Activated gamma-delta T cell treated with Interleukin-2 at 50 U/mL for 16 hours (primary cell): Measurements from ENCODE around the gene APOBEC3G.
A peak's percentile ranks its signal among the peaks of the same experiment; 100 is the strongest.
"Not testable (repeated sequence)": the region's sequence is repeated elsewhere in the genome, so short reads cannot be mapped to it uniquely, and the experiment has no call there.

Source experiments
- DNase-seq: peaks from one replicate; pipeline ENCODE4 v3.0.0-alpha.2; 2020

Gene APOBEC3G

DNA sequence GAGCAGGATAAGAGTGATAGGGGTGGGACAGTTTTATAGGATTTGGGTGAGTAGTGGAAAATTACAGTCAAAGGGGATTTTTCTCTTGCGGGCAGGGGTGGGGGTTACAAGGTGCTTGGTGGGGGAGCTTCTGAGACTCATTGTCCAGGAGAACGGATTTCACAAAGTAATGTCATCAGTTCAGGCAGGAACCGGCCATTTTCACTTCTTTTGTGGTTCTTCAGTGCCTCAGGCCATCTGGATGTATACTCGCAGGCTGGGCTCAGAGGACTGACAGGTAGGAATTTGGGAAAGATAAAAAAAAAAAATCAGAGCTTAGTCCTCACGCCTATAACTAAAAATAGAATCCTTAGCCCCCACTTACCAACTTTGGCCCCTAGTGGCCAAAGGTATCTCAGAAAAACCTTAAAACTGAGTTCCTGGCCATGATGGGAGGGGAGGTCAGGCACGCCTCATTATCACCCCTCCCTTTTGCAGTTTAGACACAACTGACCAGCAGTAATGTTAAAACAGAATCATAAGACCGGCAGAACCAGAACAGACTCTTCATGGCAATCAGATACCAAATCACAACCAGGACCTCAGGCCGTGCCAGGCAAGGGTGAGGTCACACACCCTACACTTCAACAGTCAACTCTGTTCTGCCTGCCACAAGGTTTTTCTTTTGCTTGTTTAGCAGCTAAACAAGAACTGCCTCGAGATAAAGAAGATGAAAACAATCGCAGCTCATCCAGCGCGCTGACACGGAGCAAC is 8.9 kb upstream of the APOBEC3G start:
- no peak for DNase-seq

DNA sequence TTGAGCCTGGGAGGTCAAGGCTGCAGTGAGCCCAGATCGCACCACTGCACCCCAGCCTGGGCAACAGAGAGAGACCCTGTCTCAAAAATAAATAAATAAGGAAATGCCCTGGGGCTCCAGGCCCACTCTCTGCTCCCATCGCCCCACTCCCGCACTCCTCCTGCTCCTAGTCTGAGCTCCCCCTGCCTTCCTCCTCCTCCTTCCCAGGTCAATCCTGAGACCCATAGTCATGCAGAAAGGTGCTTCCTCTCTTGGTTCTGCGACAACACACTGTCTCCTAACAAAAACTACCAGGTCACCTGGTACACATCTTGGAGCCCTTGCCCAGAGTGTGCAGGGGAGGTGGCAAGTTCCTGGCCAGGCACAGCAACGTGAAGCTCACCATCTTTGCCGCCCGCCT is 6.9 kb upstream of the APOBEC3G start:
- no peak for DNase-seq

DNA sequence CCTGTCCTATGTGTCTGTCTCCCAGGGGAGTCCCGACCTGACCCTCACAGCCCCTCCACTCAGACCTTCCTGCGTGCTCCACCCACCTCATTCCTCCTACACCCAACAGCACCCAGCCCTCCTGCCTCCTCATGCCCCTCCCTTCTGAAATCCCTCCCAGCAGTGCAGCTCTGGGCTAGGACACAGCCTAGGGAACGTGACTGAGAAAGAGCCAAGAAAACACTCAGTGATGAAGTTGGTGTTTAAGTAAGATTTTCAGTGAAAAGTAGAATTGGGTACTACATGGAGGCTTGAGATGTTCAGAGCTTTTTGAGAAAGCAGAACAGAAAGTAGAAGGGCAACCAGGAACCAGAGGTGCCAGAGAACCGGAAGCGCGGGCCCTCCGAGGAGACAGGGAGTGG is 4.5 kb upstream of the APOBEC3G start:
- DNase-seq: not testable (repeated sequence)

DNA sequence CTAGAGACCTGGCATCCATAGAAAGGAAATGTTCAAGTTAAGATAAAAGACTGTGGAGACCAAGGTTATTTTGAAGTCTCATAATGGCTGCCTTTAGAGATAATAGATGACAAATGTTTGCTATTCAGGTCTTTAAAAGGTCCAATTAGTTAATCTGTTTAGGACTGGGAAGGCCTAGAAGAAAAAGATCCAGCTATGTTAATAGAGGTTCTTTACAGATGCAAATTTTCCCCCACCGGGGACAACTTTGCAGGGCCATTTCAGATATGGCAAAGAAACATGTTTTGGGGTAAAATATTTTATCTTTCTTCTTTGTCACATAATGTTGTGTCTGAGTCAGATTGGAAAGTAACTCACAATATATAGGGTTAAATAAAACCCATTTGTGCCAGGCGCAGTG is 3.1 kb upstream of the APOBEC3G start:
- no peak for DNase-seq

DNA sequence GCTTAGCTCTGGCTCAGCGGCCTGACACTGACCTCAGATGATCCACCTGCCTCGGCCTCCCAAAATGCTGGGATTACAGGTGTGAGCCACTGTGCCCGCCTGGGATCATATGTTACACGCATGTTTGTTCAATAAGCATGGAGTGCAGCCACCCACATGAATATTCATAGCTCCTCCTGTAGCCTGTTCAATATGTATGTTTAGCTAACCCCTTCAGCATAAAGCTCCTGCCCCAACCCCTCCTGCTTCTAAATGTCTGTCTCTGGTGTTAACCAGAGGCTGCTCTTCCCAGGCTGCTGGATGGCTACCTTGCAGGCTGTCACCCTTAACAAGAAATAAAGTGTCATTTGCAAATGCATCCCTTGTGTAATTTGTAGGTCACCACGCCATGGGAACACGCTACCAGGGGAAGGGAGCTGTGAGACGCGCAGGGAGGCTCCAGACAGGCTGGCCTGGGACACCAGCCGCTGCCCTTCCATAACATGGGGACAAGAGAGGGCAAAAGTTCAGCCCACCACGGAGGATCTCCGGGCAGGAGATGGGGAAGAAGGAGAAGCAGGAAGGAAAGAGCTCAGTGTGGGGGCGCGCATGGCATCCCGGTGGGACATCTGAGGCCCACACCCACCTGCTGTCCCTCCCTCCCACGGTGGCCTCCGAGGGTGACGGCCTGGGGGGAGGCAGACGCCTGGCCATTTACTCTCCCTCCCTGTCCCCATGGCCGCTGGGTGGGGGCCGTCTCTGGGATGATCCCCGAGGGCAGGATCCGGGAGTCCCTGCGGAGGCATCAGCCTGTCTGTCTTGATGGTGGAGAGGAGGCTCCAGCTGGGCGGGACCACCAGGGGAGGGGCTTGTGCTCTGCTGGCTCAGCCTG is 685 bp upstream of the APOBEC3G start:
- DNase-seq: not testable (repeated sequence)

DNA sequence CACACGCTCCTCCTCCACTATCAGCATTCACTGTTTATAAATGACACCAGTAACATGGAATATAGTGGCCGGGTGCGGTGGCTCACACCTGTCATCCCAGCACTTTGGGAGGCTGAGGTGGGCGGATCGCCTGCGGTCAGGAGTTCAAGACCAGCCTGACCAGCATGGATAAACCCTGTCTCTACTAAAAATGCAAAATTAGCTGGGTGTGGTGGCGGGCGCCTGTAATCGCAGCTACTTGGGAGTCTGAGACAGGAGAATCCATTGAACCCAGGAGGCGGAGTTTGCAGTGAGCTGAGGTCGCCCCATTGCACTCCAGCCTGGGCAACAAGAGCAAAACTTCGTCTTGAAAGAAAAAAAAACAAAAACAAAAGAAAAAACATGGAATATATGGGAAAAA is 837 bp downstream of the APOBEC3G start:
- not testable (repeated sequence) for DNase-seq

DNA sequence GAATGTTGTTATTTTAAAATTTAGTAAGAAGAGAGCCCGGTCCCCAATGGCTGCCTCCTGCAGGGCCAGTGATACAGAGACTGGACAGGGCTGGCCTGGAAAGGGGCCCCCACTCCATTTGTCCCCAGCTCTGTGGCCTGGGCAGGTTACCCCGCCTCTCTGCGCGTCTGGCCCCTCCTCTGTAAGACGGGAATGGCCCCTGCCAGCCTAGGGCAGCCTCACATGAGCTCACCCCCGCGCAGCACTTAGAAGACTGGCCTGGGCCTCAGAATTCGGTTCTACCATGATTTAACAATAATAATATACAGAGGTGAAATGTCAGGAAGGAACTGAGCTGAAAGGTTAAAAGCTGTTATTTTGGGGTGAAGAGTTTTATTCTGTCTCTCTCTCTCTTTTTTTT is 1.3 kb downstream of the APOBEC3G start:
- DNase-seq: no peak

DNA sequence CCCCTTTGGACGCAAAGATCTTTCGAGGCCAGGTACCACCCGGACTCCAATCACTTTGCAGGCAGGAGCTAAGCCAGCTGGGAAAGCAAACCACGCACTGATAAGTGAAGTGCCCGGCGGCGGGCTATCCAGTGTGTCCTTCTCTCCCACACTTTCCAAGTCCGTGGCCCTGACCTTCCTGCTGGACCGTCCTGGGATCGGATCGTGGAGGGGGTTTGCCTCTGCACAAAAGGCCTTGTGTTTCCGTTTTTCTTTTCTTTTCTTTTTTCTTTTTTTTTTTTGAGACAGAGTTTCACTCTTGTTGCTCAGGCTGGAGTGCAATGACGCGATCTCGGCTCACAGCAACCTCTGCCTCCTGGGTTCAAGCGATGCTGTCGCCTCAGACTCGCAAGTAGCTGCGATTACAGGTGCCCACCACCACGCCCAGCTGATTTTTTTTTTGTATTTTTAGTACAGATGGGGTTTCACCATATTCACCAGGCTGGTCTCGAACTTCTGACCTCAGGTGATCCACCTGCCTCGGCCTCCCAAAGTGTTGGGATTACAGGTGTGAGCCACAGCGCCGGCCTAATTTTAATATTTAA is 2.1 kb downstream of the APOBEC3G start:
- not testable (repeated sequence) for DNase-seq

DNA sequence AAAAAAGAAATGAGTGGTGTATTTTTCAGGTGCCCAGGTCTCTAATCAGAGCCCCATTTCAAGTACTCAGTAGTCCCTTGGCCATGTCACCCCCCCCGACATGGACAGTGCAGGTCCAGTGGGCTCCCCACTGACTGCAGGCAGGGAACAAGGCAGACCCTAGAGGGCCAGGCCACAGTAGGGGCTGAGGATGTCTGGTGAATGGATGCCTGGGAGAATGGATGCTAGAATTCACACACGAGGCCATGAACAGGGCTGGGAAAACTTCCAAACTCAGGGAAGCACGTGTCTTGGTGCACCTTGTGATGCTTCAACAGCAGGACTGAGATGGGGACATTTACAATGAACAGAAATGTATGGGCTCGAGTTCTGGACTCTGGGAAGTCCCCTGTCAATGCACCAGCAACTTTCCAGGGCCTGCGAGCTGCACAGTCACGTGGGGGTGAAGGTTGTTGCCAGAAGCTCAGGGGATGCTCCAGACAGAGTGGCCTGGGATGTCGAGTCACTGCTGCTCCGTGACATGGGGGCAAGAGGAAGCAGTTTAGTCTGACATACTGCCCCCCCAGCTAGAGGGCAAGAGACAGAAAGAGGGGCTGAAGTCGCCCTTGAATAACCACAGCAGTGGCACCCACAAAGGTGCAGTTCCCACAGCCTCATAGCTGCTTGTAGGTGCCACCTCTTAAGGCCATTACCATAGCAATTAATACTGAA is 3.1 kb downstream of the APOBEC3G start:
- DNase-seq: peak; percentile 45

DNA sequence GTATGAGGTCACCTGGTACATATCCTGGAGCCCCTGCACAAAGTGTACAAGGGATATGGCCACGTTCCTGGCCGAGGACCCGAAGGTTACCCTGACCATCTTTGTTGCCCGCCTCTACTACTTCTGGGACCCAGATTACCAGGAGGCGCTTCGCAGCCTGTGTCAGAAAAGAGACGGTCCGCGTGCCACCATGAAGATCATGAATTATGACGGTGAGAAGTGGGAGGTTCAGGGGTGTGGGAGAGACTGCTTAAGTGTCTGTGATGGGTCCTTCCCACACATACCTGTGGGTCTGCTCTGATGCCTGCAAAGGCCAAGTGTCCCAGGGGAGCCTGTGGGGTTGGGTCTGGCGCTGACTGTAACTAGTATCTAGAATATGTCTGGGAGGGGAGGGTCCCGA is 3.9 kb downstream of the APOBEC3G start:
- no peak for DNase-seq

DNA sequence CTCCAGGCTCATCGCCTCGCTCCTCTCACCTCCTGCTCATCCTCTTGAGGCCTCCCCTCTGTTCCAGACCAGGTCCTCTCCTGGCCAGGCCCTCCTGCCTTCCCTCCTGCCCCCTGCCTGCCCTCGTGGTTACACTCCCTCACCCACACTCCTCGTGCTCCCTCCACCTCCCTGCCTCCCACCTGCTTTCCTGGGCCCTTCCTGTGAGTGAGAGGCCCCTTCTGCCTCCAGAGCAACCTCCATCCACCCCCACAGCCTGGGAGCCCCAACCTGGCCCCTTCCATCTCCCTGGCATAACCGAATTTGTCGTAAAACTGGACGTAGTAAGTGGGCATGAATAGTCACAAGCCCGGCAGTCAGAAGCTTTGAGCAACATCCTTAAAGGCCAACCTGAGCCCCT is 4.5 kb downstream of the APOBEC3G start:
- no peak for DNase-seq

DNA sequence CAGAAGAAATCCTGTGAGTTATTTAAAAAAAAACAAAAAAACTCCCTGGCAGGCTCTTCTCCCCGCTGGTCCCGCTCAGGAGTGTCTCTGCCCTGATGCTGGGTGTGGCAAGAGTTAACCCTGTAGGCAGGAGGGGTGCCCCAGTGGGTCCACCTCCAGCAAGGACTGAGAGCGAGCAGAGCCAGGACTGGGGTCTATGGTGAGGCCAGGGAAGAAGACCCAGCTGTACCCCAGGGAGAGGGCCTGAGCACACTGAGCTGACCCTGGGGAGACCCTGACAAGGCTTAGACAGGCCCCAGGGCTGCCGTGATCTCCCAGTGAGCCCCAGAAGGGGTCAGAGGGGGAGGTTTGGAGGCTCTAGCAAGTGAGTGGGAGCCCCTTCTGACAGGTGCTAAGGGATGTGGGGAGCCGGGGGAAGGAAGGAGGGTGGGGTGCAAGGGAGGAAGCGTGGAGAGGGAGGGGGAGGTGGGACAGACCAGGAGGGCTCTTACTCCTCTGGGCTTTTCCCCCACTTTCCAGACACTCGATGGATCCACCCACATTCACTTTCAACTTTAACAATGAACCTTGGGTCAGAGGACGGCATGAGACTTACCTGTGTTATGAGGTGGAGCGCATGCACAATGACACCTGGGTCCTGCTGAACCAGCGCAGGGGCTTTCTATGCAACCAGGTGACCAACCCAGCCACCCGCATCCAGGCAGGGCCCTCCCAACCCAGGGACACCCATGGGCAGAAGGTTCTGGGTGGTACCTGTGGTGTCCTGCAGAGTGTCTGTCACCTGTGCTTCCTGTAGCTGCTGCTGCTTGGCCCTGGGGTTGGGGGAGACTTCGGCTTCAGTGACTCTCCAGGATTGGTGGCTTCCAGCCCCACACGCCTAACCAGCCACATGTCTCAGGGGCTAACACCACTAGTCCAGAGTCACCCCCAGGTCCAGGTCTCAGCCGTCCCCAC is 6.4 kb downstream of the APOBEC3G start:
- DNase-seq: no peak

DNA sequence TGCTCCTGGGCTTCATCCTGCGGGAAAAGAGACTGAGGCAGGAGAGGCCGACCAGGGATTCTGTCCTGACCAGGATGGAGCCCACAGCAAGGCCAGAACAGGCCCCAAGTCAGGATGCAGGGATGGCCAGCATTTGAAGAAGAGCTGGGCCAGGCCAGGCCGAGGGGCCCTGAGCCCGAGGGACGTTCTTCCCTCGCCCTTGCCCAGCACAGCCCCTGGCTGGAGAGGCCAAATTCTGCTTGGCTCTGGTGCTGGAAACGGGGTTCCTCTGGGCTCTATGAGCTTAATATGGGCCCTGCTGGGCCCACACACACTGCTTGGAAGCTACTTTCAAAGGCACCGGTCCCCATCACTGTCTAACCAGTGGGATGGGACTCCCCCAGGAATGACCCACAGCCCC is 7.6 kb downstream of the APOBEC3G start:
- DNase-seq: no peak

DNA sequence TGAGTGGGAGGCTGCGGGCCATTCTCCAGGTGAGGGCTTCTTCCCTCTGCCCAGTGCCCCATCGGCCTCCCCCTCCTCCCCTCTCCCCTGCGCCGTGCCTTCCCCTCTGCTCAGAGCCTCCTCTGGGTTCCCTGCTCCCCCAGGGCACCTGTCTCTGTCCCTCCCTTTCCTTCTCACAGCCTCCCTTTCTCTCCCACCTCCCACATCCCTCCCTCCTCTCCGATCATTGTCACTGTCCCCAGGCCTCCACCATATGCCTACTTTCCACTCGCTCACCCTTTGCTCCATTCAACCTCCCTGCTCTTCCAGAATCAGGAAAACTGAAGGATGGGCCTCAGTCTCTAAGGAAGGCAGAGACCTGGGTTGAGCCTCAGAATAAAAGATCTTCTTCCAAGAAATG is 10.0 kb downstream of the APOBEC3G start:
- no peak for DNase-seq

DNA sequence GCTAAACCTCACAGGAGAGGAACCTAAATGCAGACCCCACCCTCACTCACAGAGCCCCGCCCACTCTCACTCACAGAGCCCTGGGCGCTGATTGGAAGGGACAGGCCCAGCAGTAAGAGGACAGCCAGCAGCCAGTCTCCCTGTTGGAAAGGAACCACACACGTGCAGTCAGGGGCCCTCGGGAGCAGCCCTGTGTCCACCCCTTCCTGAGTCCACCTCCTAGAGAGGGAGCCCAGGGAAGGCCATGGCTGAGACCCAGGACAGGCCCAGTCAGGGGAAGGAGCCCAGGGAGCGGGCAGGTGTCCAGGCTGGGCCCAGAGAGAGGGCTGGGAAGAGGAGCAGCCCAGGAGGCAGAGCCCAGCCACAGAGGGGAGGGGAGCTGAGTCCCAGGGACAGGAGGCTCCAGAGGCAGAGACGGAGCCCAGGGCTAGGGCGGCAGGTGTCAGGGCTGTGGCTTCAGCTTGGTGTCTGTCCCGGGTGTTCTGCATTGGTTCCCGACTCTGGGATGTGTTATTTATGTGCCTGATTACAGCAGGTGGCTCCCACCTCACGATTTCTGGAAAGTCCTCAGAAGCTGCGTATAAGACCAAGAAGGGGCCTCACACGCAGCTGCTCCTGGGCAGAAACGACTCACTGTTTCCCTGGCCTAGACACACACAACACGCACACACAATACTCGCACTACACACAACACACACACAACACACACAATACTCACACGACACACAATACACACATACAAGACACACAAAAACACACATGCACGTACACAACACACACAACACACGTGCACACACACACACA is 11.0 kb downstream of the APOBEC3G start:
- no peak for DNase-seq

DNA sequence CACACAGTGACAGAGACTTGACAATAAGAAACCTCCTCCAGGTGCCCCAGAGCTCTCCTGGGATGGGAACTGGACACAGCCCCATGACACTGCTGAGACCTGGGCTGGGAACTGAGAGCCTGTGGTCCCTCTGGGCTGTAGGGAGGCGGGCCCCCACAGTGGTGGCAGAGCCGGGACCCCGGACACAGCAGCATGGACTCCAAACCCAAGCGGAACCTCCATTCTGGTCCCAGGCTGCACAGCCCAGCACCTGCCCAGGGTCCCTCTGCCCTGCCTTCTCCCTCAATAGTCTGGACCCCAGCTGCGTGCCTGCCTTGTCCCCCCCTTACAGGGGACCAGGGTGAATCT is 11.6 kb downstream of the APOBEC3G start:
- no peak for DNase-seq

DNA sequence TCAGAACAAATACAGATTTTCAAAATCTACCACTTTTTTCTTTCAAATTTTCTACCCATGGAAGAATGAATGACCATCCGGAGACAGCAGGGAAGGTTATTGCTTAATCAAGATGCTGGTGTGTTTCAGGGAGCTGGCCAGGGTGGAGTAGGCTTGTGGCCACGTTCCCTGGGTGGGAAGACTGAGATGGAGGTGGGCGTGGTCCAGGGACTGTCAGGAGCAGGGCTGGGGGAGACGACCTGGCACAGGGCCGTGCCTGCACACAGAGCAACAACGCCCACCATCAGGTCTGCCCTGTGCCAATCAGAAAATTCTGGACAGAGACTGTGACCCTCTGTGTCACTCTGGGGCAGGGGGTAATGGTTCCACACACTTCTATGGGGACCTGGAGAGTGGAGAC is 12.9 kb downstream of the APOBEC3G start:
- no peak for DNase-seq

DNA sequence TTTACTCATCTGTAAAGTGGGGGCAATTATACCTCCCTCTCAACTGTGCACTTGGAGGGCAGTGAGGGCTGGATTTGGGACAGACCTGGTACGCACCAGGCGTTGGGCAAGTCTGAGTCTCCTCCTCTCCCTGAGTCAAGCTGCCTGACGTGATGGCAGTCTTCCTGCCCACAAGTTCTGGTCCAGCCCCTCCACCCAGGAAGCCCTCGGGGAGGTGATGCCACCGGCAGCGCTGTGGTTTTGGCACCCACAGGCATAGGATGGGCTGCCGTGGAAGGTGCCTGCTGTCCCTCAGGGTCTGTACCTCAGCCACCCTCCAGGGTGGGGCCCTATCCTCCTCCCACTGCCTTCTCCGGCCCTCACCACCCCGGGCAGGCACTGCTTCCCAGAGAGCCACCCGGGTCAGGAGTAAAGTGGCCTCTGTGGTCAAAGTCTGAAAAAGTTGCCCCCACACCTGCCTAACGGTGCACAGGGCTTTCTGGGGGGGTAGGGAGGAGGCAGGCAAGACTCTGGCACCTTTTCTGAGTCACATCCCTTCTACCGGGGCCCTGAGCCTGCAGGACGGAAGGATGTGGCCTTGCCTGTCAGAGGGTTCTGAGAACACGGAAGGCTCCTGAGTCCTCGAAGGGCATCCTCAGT is 13.5 kb downstream of the APOBEC3G start:
- peak; percentile 93 for DNase-seq

DNA sequence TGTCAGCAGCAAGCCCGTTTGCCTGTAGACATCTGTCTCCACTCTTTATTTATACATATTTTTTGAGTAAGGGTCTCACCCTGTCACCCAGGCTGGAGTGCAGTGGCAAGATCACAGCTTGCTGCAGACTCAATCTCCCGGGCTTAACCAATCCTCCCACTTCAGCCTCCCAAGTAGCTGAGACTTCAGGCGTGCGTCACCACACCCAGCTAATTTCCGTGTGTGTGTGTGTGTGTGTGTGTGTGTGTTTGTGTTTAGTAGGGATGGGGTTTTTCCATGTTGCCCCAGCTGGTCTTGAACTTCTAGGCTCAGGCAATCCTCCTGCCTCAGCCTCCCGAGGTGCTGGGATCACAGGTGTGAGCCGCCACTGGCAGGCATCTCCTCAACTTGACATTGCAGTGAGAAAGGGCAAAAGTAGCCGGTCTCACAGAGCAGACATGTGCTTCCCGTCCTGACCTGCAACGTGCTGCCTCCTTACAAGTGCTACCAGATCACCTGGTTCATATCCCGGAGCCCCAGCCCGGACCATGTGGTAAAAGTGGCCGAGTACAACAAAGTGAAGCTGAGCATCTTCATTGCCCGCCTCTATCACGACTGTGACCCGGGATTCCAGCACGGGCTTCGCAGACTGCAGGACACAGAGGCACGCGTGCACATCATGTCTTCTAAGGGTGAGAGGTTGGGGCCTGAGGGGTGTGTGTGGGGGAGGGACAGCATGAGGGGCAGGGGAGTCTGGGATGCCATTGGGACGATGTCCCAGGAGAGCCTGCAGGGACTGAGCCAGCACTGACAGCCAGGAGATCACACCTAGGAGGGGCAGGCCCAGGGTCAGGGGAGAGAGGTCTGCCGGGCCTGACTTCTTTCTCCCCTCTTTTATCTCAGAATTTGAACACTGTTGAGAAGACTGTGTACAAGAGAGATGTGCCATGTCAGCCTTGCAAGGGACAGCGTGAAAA is 14.3 kb downstream of the APOBEC3G start:
- DNase-seq: peak; percentile 29
